A549 (cell line): Measurements from ENCODE around the gene PIGN. TPM values are rescaled to one million over a fixed set of nuclear protein-coding genes. Genes with fewer than 3 reads are reported as not detected.

Source experiments
- ATAC-seq, 2 experiments: fragments of 200-7000 bp in 1 of 2; fragments of >200 bp in 1 of 2; cut with Nextera tagmentation in 1 of 2; cut with Tn5 transposase in 1 of 2; 3 replicates each; pipeline versions ENCODE4 v1.8.0 to v1.9.1; 2018 to 2020; ENCODE audit warnings: mild to moderate bottlenecking in 1 of 2, moderate library complexity in 1 of 2
- CTCF ChIA-PET: fragments of 300-600 bp; sonication (Branson Sonifier 250); formaldehyde crosslinking; extraction: SDS; loops from one replicate; lab custom pipeline; 2021; ENCODE audit warnings: antibody characterized with exemption, inconsistent platforms; lab: Yijun Ruan, JAX
- POLR2A ChIA-PET: fragments of 350-600 bp; formaldehyde crosslinking; extraction: SDS; loops from one replicate; lab custom pipeline; 2021; ENCODE audit warnings: antibody characterized with exemption, inconsistent platforms; lab: Yijun Ruan, JAX
- DNase-seq, 2 experiments: peaks; one replicate each; pipeline versions ENCODE4 v3.0.0 to v3.0.0-alpha.2; 2011 to 2016; ENCODE audit warnings: low read depth in 1 of 2, low spot score in 1 of 2
- FAIRE-seq: peaks from 2 replicates; lab custom pipeline; 2011; peaks lifted over from hg19 to GRCh38; lab: Jason Lieb, UNC
- H3K27ac ChIP-seq, 2 experiments: fragments of >200 bp; sonication (Bioruptor Twin); formaldehyde crosslinking; 3 replicates each; pipeline ENCODE4 v1.5.1; 2016 to 2017
- H3K4me1 ChIP-seq: fragments of >200 bp; sonication (Bioruptor Twin); formaldehyde crosslinking; 3 replicates; pipeline ENCODE4 v1.6.1; 2016
- H3K4me2 ChIP-seq: fragments of >200 bp; sonication (Bioruptor Twin); formaldehyde crosslinking; 3 replicates; pipeline ENCODE4 v1.6.1; 2016
- H3K4me3 ChIP-seq: fragments of >200 bp; sonication (Bioruptor Twin); formaldehyde crosslinking; 3 replicates; pipeline ENCODE4 v1.5.1; 2016
- H3K9me3 ChIP-seq: fragments of >200 bp; sonication (Bioruptor Twin); formaldehyde crosslinking; 3 replicates; pipeline ENCODE4 v1.6.1; 2016
- BCL3 ChIP-seq: fragments of >200 bp; sonication (Bioruptor Twin); formaldehyde crosslinking; IDR thresholded peaks from 3 replicates; pipeline ENCODE4 v1.6.1; 2016
- CBX8 ChIP-seq: fragments of 200-600 bp; sonication (generic); IDR thresholded peaks from 2 replicates; pipeline ENCODE4 v1.6.1; 2016
- CHD4 ChIP-seq: fragments of 200-600 bp; sonication (generic); IDR thresholded peaks from 2 replicates; pipeline ENCODE4 v1.6.1; 2016; ENCODE audit warnings: antibody characterized with exemption, mild to moderate bottlenecking, borderline replicate concordance
- ELK1 ChIP-seq: fragments of 150-350 bp; IDR thresholded peaks from 2 replicates; pipeline ENCODE4 v1.6.1; 2014; ENCODE audit warnings: low read depth, mild to moderate bottlenecking, low read length
- ESRRA ChIP-seq: fragments of 150-350 bp; IDR thresholded peaks from 2 replicates; pipeline ENCODE4 v1.6.1; 2014; ENCODE audit warnings: mild to moderate bottlenecking, low read length, borderline replicate concordance
- GATA3 ChIP-seq: IDR thresholded peaks from 2 replicates; pipeline ENCODE4 v1.6.1; 2012; ENCODE audit warnings: borderline replicate concordance
- HES2 ChIP-seq: fragments of >200 bp; sonication (Bioruptor Twin); formaldehyde crosslinking; IDR thresholded peaks from 2 replicates; pipeline ENCODE4 v1.6.1; 2016
- HMGXB4 ChIP-seq: fragments of 250-450 bp; sonication (Bioruptor Pico); IDR thresholded peaks from 2 replicates; pipeline ENCODE4 v1.5.0; 2021; ENCODE audit warnings: mild to moderate bottlenecking, moderate library complexity, borderline replicate concordance
- HOXA7 ChIP-seq: fragments of 250-450 bp; sonication (Bioruptor Pico); IDR thresholded peaks from 2 replicates; pipeline ENCODE4 v1.5.0; 2020; ENCODE audit warnings: mild to moderate bottlenecking, moderate library complexity
- KDM5A ChIP-seq: fragments of 200-600 bp; sonication (generic); IDR thresholded peaks from 2 replicates; pipeline ENCODE4 v1.6.1; 2016; ENCODE audit warnings: antibody characterized with exemption, mild to moderate bottlenecking
- MAX ChIP-seq: IDR thresholded peaks from 2 replicates; pipeline ENCODE4 v1.6.1; 2012
- MYC ChIP-seq: IDR thresholded peaks from 2 replicates; pipeline ENCODE4 v1.6.1; 2012; ENCODE audit warnings: mild to moderate bottlenecking, inconsistent platforms, low read length, improper control_type of control experiment, borderline replicate concordance
- PBX3 ChIP-seq: IDR thresholded peaks from 2 replicates; pipeline ENCODE4 v1.6.1; 2012
- POLR2AphosphoS2 ChIP-seq: conservative IDR thresholded peaks from 2 replicates; pipeline ENCODE4 v1.6.1; 2012; ENCODE audit warnings: low read length, improper control_type of control experiment, inconsistent platforms
- RAD21 ChIP-seq, 2 experiments: fragments of >200 bp in 1 of 2; sonication (Bioruptor Twin) in 1 of 2; formaldehyde crosslinking in 1 of 2; IDR thresholded peaks in 1 of 2; conservative IDR thresholded peaks in 1 of 2; 2 replicates in 1 of 2; 3 replicates in 1 of 2; pipeline ENCODE4 v1.6.1; 2012 to 2018; ENCODE audit warnings: inconsistent platforms in 1 of 2
- RARB ChIP-seq: fragments of 250-450 bp; sonication (Bioruptor Pico); IDR thresholded peaks from 2 replicates; pipeline ENCODE4 v1.8.0; 2021; ENCODE audit warnings: mild to moderate bottlenecking, moderate library complexity
- RCOR1 ChIP-seq: fragments of 150-350 bp; IDR thresholded peaks from 2 replicates; pipeline ENCODE4 v1.6.1; 2014; ENCODE audit warnings: antibody characterized with exemption, low read length, low read depth
- RFX5 ChIP-seq: fragments of 450-650 bp; IDR thresholded peaks from 2 replicates; pipeline ENCODE4 v1.7.1; 2014; ENCODE audit warnings: antibody characterized with exemption, mild to moderate bottlenecking, moderate library complexity
- TFCP2L1 ChIP-seq: fragments of 250-450 bp; sonication (Bioruptor Pico); IDR thresholded peaks from 2 replicates; pipeline ENCODE4 v1.5.0; 2021; ENCODE audit warnings: mild to moderate bottlenecking
- USF2 ChIP-seq: fragments of 450-650 bp; IDR thresholded peaks from 2 replicates; pipeline ENCODE4 v1.6.1; 2014; ENCODE audit warnings: antibody characterized with exemption
- ZFP36 ChIP-seq: fragments of 450-650 bp; IDR thresholded peaks from 2 replicates; pipeline ENCODE4 v1.6.1; 2014; ENCODE audit warnings: borderline replicate concordance; ENCODE audit not compliant: partially characterized antibody
- WGBS: methylation state at CpG from one replicate; pipeline ENCODE4 v1.1.6; 2017; ENCODE audit errors: missing lambda C conversion rate; 5-methylcytosine and 5-hydroxymethylcytosine counted together
- polyA plus RNA-seq, 4 experiments: library from polyadenylated mRNA; depleted of rRNA in 3 of 4; stranded (reverse); fragments of >200 nt; fragmentation: RNase III in 1 of 4; extraction: RNeasy Plus Mini Kit Qiagen cat#74134 plus additional on column Dnase treatment in 1 of 4; gene quantifications; 2 replicates in 3 of 4; 3 replicates in 1 of 4; pipeline ENCODE4 v1.2.3, GENCODE V29; 2011 to 2017

PIGN gene
- polyA plus RNA-seq, 2 of the 4 experiments (the other 2 are of a cell fraction): 12.9 to 37.0 TPM

- DNase-seq (no peak), ATAC-seq (no peak), FAIRE-seq (no peak)
- no peak overlapping the region for H3K4me3 ChIP-seq
- H3K4me2 ChIP-seq: no peak overlapping the region
- H3K4me1 ChIP-seq: no peaks in the 10 kb centered on the region
- H3K27ac ChIP-seq: no peak overlapping the region
- TF ChIP-seq ZFP36 (no peak), RARB (CRISPR knock-in tag) (no peak), PBX3 (no peak)
- 62% methylated on average over 3 of the region's 3 CpGs for WGBS
- no peaks in the 10 kb centered on the region for H3K9me3 ChIP-seq
- ChIA-PET CTCF (interaction anchor here (0.6 kb wide), 1 partner anchor 131 kb away, joined by 4 read pairs; no protein-coding TSS in a partner anchor), POLR2A (no interaction called here)
Observed at GRCh38 chr18:62177271-62177670, 9.6 kb downstream of the PIGN start.

- FAIRE-seq (no peak), DNase-seq (no peak), ATAC-seq (no peak)
- CTCF ChIA-PET: no interaction called here
- Histone ChIP-seq H3K9me3 (no peaks in the 10 kb centered on the region), H3K27ac (no peak overlapping the region), H3K4me2 (no peak overlapping the region), H3K4me1 (no peaks in the 10 kb centered on the region), H3K4me3 (no peak overlapping the region)
- TF ChIP-seq POLR2AphosphoS2 (no peak), KDM5A (no peak), TFCP2L1 (no peak), CHD4 (no peak), BCL3 (no peak), HMGXB4 (no peak), ESRRA (no peak), USF2 (no peak), RFX5 (no peak), MAX (no peak), HES2 (no peak), MYC (no peak), RCOR1 (no peak), GATA3 (no peak), CBX8 (no peak), RAD21 (conservative IDR thresholded peaks at IDR 0.05 in 1 of 2, IDR thresholded peaks at IDR 0.05 in 1 of 2) (no peak), ELK1 (no peak), HOXA7 (CRISPR knock-in tag) (no peak)
- POLR2A ChIA-PET: no interaction called here
- WGBS: 90% methylated on average over 3 of the region's 3 CpGs
Observed at GRCh38 chr18:62175521-62175920, 11.3 kb downstream of the PIGN start.
